GM23248 (cell line): ENCODE data around the gene GPR132.

Source experiments
- EZH2 ChIP-seq: fragments of 200-600 bp; sonication (generic); IDR thresholded peaks from 2 replicates; pipeline ENCODE4 v1.6.1; 2018; ENCODE audit warnings: antibody characterized with exemption, mild to moderate bottlenecking; ENCODE audit not compliant: insufficient read depth, poor library complexity, severe bottlenecking
- EZH2phosphoT487 ChIP-seq: fragments of 200-600 bp; sonication (generic); IDR thresholded peaks from 2 replicates; pipeline ENCODE4 v1.6.1; 2018; ENCODE audit warnings: antibody characterized with exemption, moderate library complexity, mild to moderate bottlenecking, low read depth; ENCODE audit not compliant: insufficient read depth

DNA sequence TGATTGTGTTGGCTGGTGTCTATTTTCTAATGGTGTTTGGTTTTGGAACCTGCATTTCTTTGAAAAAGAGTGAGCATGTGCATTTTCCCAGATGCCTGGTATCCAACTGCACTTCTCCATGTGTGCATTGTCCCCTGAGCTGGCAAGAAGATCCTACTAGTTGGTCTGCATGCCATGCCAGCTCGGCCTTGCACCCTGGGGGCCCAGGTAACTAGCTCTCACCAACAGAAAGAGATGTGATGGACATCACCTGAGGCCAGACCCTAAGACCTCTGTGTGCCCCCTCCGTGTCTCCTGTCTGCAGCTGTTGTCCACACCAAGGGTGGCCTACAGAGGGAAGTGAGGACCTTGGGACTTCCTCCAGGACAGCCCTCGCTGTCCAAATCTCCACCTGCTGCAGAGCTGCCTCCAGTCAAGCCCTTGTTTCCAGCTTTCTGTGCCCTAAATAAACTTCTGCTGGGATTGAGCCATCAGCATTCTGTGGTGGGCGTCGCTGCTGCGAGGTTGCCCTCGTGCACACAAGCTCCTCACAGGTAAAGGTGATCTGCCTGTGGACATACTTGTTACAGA, 30.1 kb upstream of the GPR132 start:
- no peak for TF ChIP-seq EZH2
- TF ChIP-seq EZH2phosphoT487: no peak
